NCI-H146 (cell line): ENCODE data around the gene CDK14.

Experiments
- DNase-seq: peaks from one replicate; lab custom pipeline; 2025; lab: John Stamatoyannopoulos, UW

The CDK14 gene

GRCh38 chr7:91107460-91107859 is 511.3 kb downstream of the CDK14 start:
- DNase-seq, result no peak

- DNase-seq, result no peak
Observed at GRCh38 chr7:91109200-91109599, 513.1 kb downstream of the CDK14 start.

DNA sequence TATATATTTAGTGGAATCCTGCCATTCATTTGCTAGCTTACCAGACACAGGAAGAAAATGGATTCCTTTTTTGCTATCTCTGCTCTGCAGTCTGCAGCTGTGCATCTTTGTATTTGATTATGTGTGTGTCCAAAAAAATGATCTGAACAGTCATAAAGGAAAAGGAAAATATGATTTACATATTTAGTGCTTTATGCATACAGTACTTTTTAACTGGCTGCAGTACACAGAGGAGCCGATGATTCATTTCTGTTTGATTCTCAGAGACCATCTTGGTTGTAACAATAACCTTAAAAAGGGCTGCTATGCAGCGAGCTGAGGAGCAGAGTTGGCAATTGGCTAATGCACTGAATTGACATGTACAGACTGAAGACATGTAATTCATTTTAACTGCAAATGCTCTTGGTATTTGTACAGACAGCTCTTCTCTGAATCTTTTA is 516.8 kb downstream of the CDK14 start:
- DNase-seq, result no peak

- no peak for DNase-seq
Observed at GRCh38 chr7:91114232-91114631, 518.1 kb downstream of the CDK14 start.

- peak; percentile 64 for DNase-seq
Observed at GRCh38 chr7:91126762-91127161, 530.6 kb downstream of the CDK14 start.

- no peak for DNase-seq
Observed at GRCh38 chr7:91127325-91127724, 531.2 kb downstream of the CDK14 start.

GRCh38 chr7:91127959-91128358 is 531.8 kb downstream of the CDK14 start:
- no peak for DNase-seq

GRCh38 chr7:91128683-91129348 is 532.7 kb downstream of the CDK14 start:
- DNase-seq, result no peak

DNA sequence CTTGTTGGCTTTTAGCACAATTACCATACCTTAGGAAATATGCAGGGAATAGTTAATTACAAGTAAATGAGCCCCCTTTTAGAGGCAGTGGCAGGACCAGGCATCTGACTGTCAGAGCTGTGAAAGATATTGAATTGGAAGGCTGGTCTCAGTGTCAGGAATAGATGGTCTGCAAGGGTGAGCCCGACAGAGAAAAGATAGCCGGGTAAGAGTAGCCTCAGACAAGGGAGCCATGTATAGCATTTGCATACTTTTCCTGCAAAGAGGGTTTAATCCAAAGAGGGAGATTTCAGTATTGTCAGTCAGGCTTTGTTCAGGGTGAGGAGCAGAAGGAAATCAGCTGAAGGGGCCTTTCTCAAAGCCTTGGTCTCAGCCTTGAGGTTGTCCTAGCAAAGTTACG is 539.2 kb downstream of the CDK14 start:
- no peak for DNase-seq

GRCh38 chr7:91135703-91136430 is 539.7 kb downstream of the CDK14 start:
- no peak for DNase-seq

GRCh38 chr7:91137153-91137787 is 541.1 kb downstream of the CDK14 start:
- DNase-seq, result no peak

- DNase-seq, result peak; percentile 4
Observed at GRCh38 chr7:91137788-91138368, 541.8 kb downstream of the CDK14 start.

DNA sequence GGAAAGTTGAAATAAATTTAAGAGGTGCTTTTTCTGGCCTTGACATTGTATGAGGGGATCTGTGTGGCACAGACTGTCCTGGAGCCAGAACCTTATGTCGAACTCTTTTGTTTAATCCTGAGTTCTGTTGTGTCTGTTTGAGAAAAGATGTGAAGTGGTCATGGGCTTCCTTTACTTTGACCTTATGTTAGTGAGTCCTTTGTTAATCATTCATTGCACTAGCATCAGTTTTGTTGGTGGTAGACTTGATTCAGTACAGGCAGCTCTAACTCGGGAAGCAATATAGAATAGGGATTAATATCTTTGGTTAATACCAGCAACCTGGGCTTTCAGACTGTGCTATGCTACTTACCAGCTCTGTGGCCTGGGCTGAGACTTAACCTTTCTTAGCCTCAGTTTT is 544.2 kb downstream of the CDK14 start:
- no peak for DNase-seq

GRCh38 chr7:91140982-91141381 is 544.9 kb downstream of the CDK14 start:
- DNase-seq, result no peak

- no peak for DNase-seq
Observed at GRCh38 chr7:91142743-91143142, 546.6 kb downstream of the CDK14 start.

- DNase-seq, result no peak
Observed at GRCh38 chr7:91149341-91150246, 553.5 kb downstream of the CDK14 start.

- no peak for DNase-seq
Observed at GRCh38 chr7:91151916-91152315, 555.8 kb downstream of the CDK14 start.

- DNase-seq, result no peak
Observed at GRCh38 chr7:91156316-91157185, 560.4 kb downstream of the CDK14 start.

- DNase-seq, result no peak
Observed at GRCh38 chr7:91157579-91158320, 561.6 kb downstream of the CDK14 start.

DNA sequence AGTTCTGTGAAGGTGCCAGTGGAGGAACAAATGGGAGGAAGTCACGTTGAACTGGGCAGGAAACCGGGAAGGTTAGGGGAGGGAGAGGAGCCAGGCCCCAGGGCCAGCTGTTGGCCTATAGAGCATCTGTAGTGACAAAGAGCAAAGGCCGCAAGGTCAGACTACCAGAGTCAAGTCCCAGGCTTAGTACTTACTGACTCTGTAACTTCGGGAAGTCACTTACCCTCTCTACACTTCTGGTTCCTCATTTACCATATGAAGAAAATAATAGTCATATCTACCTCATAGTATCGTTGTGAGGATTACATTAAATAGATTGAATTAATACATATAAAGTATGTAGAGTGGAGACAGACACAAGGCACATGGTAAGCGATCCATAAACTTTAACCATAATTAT is 566.3 kb downstream of the CDK14 start:
- no peak for DNase-seq
